G401 (cell line): Measurements from ENCODE around the gene PPP6R2. TPM values are rescaled to one million over a fixed set of nuclear protein-coding genes. Genes with fewer than 3 reads are reported as not detected.

ENCODE experiments used
- DNase-seq: peaks from one replicate; pipeline ENCODE4 v3.0.0-alpha.2; 2015; ENCODE audit warnings: low spot score
- in situ Hi-C: cut with HindIII; loops from 2 replicates; pipeline ENCODE4 v1.10.0; 2016; ENCODE audit warnings: low sequenced_read_pairs, mixed read lengths
- total RNA-seq: library from RNA; depleted of rRNA; stranded (reverse); fragments of >200 nt; shearing (Covaris generic); gene quantifications from 2 replicates; pipeline ENCODE4 v1.2.3, GENCODE V29; 2014; rRNA removed

The PPP6R2 gene
- 76.9 and 77.8 TPM in 2 replicates for total RNA-seq

DNA sequence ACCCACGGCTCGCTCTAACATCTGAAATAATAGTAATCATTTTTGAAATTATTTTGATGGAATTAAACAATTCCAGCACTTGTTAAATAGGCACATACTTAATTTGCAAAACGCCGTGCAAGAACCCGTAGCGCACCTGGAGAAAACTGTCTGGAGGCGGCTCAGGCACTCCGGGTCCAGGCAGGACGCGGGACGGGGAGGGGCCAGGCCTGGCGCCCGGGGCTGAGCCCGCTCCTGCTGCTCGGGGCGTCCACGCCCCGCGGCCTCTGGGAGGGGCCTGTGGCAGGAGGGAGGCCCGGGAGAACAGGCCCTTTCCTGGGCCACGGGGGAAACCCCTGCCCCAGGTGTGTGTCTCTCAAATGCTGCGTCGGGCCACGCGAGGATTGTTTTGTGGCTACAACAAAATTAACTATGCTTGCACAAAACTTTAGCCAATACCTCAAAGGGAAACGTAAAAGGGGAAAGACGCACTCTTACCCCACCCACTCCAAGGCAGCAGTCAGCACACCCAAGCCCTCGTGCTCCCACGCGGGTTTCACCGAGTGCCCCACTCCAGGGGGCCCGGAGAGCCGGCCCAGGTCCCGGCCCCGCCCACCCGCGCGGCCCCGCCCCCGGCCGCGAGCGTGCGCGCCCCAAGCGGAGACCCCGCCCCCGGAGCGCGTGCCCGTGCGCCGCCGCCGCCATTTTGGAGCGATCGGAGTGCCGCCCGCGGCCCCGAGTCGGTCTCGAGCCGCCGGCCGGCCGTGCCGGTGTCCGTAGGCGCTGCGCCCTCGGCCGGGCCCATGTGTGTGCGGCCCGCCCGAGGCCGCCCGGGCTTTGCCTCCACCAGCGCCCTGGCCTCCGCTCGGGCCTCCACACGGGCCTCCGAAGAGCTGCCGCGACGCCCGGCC is at the start of gene PPP6R2:
Gene PPP6R2 (plus strand): TSS at position 677 of the 890 bp plus-strand sequence. CDS start 50,582 bp downstream, outside the sequence.
- in situ Hi-C loops, result no loop called here
- peak; percentile 69 for DNase-seq

GRCh38 chr22:50293441-50294318 is 49.4 kb upstream of the PPP6R2 start:
- no peak for DNase-seq
- in situ Hi-C loops, result no loop called here

DNA sequence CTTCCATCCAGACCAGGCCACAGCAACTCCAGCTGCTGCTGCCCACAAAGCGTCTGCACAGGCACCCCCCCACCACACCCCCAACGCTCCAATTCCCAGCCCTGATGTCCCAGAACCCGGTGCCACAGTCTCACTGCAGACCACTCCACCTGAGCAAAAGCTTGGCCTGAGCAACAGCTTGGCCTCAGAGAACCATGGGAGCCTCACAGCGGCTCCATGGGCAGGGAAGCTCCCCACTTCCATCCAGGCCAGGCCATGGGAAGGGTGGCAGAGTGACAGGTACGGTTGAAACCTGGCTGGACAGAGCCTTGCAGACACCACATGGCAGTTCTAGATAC is 48.8 kb upstream of the PPP6R2 start:
- in situ Hi-C loops, result no loop called here
- no peak for DNase-seq

- in situ Hi-C loops, result no loop called here
- DNase-seq, result peak; percentile 47
These were observed 46.3 kb upstream of the PPP6R2 start for GRCh38 chr22:50296658-50297490.

GRCh38 chr22:50297510-50298265 is 45.4 kb upstream of the PPP6R2 start:
- in situ Hi-C loops, result no loop called here

DNA sequence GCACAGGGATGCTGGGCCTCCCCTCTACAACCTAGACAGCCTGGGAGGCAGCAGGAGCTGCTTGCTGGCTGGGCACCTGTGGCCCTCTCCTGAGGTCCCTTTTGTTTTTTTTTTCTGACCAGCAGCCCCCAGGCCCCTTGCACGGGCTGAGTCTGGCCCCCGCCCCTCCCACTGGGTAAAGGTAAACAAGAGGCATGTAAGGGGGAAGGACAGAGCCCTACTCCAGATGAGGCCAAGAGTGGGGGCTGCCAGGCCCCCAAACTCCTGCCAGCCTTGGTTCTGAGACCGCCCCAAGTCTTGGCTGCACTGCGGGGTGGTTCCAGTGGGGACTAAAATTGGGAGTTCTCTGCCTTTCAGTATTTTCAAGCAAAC is 44.9 kb upstream of the PPP6R2 start:
- in situ Hi-C loops, result no loop called here
- DNase-seq, result peak; percentile 4

More at GRCh38 chr22:50297510-50298265, 45.4 kb upstream of the PPP6R2 start:
- peak; percentile 18 for DNase-seq

DNA sequence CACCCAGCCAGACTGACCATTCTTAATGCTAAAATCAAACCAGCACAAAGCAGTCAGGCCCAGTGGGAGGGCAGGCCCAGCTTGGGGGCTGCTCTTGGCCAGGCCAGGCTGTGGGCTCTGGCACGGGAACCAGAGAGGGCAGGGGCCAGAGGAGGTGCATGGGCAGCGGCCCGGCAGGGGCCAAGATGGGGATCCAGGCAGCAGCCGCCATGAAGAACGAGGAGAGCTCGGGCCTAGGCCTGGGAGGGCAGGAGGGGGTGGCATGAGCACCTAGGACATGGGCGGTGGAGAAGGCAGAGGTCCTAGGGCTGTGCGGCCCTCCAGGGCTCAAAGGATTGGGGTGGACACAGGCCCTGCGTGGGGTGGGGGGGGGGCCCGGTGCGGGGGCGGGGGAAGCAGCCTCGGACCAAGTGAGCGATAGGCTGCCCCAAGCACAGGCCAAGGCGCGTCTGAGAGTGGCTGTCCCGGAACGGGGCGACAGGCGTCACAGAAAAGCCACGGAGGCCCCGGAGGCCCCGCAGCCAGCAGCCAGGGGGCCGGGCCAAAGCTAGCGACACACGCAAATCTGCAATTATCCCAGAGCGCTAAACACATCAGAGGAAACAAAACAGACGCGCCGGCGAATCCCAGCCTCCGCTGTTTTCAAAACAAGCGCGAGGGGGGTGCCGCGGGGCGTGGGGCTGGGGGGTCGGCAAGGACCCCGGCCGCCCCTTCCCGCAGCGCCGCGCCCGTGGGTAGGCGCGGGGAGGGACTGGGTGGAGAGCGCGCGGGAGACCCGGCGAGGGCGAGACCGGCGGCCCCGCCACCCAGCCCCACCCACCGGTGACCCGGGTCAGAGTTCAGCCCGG is 44.0 kb upstream of the PPP6R2 start:
- in situ Hi-C loops, result no loop called here
- peak; percentile 37 for DNase-seq

- in situ Hi-C loops, result no loop called here
- DNase-seq, result peak; percentile 25
These were observed 43.1 kb upstream of the PPP6R2 start for GRCh38 chr22:50299785-50300619.

DNA sequence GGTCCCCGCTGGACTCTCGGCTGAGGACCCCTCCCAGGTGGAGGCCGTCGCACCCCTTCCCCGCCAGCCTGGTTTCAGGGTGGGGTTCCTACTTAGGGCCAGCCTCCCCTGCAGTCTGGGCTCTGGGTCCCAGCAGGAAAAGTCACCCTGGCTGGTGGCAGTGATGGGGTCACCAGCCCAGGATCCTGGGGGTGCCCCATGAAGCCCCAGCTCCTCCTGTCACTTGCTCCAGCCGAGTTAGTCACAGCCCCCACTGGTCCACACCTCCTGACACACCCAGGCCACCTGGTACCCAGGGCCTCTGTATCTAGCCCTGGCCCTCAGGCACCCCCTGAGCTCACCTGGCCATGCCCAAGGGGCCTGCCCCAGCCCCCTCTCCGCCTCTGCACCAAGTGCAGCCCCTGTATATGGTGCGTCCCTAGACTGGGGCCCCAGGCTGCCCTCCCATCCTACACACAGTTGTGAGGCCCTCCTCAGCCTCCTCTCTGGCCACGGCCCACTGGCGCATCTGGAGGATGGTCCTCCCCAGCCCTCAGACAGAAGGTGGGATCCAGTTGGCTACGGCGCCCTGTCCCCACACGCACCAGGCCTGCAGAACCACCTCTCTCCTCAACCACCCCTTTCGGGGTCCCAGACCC is 42.4 kb upstream of the PPP6R2 start:
- DNase-seq, result peak; percentile 11
- in situ Hi-C loops, result no loop called here

DNA sequence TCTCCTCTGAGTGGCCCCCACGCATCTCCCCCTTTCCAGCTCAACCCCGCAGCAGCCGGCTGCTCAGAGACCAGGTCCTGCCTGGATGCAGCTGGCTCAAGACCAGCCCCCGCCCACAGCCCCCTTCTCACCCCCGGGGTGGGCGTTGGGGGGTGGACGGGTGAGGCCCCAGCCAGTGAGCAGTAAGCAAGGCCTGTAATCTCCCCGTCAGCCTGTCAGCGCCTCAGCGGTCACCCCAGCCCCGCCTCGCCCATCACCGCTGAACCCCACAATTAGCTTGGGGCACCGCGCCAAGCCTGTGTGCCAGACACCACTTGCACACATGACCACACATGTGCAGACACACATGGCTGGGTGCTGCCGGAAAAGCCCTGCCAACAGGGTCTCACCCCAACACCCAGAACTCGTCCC is 41.5 kb upstream of the PPP6R2 start:
- DNase-seq, result peak; percentile 25
- in situ Hi-C loops, result no loop called here

- DNase-seq, result no peak
These were observed 41.0 kb upstream of the PPP6R2 start for GRCh38 chr22:50302041-50302541.

DNA sequence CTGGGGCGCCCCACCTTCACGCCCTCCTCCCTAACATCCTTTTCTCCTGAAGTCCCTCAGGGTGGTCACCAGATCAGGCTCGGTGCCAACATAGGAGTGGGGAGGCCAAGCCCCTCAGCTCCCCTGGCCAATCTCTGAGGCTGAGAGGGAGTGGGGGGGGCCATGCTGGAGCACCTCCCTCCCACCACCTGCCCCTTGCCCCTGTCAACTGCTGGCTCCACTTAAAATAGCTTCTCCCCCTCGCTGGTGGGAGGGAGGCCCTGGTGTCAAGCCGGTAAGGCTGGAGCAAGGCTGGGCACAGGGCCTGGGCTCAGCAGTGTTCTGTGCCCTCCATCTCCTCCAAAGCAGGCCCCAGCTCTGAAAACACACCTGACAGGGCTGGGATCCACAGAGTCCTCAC is 40.6 kb upstream of the PPP6R2 start:
- in situ Hi-C loops, result no loop called here
- peak; percentile 75 for DNase-seq

More at GRCh38 chr22:50302041-50302541, 41.0 kb upstream of the PPP6R2 start:
- in situ Hi-C loops, result no loop called here

DNA sequence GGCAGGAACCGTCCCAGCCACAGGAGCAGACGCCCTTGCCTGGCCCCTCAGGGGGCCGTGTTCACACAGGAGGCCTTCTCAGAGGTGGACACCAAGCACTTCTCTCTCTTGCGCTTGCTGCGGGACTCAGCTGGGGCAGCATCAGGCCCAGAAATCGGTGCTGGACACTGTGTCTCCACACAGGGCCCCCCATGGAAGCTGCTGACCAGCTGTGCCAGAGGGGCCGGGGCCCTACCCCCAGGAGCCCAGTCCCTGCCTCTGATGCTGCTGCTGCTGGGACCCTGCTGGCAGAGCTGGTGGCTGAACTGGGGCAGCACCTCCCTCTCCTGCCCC is 39.6 kb upstream of the PPP6R2 start:
- no peak for DNase-seq
- in situ Hi-C loops, result no loop called here

DNA sequence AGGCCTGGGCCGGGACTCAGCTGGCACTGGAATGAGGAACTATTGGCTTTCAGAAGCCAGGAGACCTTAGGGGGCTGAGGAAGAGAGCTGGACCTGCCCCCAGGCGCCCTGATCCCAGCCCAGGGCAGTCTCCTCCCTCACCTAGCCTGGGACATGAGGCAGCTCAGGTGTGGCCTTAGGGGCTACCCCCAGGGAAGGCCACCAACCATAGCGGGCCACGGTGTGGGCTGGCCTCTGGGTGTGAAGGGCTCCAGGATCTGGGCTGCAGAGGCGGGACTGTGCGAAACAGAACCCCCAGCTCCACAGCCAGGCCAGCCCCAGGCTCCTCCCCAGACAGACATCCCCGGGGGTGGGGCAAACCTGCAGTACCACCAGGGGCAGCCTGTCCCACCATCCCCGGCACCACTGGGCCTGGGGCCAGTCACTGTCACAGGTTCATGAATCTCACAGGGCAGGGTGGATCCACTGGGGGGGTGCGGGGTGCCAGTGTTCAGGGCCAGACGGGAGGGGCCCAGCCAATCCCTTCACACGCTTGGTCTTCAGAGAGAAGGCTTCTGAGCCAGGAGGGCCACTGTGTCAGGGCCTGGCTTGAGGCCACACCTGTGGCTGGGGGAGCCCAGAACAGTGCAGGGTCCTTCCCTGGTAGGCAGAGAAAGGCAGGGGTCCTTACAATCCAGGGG is 39.1 kb upstream of the PPP6R2 start:
- in situ Hi-C loops, result no loop called here
- peak; percentile 70 for DNase-seq

DNA sequence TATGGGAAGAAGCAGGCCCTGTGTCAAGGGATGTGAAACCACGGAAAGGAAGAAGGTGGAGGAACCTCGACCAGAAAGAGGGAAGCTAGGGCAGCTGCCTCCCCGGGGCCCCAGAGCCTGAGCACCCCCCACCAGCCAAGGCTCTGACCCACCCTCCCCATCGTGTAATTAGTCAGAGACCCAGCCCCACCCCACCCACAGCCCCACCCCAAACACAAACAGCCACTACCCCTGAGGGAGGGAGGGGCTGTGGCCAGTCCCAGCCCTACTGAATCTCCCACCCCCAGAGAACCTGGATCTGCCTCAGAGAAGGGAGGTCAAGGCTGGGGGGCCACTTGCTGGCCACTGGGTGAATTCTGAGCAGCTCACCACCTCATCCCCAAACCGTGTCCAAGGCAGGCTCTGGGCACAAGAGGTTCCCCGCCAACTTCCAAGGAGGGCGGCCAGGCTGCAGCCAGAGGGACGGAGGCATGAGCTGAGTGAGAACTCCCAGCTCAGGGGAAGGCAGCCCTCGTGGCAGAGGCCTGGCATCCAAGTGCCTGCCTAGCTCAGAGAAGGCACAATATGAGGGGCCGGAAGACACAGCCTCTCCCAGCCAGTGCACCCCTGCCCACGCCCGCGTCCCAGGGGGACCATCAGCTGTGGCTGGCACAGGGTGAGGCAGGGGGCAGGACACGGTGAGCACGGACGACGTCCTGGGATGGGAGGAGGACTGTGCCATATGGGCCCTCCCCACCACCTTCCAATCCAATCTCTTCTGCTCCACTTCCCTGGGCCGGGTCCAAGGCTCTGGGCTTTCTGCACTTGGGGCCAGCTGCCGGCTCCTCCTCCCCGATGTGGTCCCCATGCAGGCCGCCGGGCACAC is 38.4 kb upstream of the PPP6R2 start:
- DNase-seq, result peak; percentile 96
- in situ Hi-C loops, result no loop called here
